Measurements from ENCODE around the gene CEP112.

- TF ChIP-seq ZBTB43 (CRISPR knock-in tag; IDR thresholded peaks at IDR 0.05) (no peak), CTCF (IDR thresholded peaks at IDR 0.05) (no peak), NFYB (CRISPR knock-in tag; conservative IDR thresholded peaks at IDR 0.05; ENCODE audit: low read depth) (no peak), ZNF416 (CRISPR knock-in tag; IDR thresholded peaks at IDR 0.05) (no peak), ZBTB21 (CRISPR knock-in tag; IDR thresholded peaks at IDR 0.05; ENCODE audit: borderline replicate concordance) (no peak), RELA (CRISPR knock-in tag; IDR thresholded peaks at IDR 0.05; ENCODE audit: borderline replicate concordance) (no peak), USF2 (CRISPR knock-in tag; IDR thresholded peaks at IDR 0.05) (no peak), HMGA2 (CRISPR knock-in tag; IDR thresholded peaks at IDR 0.05) (no peak), MAX (CRISPR knock-in tag; IDR thresholded peaks at IDR 0.05) (no peak), HMGXB4 (CRISPR knock-in tag; IDR thresholded peaks at IDR 0.05) (no peak)
Measured at GRCh38 chr17:65823713-65824112, 368.2 kb downstream of the CEP112 start.

All from WTC11 (cell line).